ENCODE measurements around the gene LENG8. TPM values are rescaled to one million over a fixed set of nuclear protein-coding genes. Genes with fewer than 3 reads are reported as not detected.
A peak's percentile ranks its signal among the peaks of the same experiment; 100 is the strongest.

The LENG8 gene
- polyA plus RNA-seq, 6 donors from 2014 or later: 4.0 to 17.4 (median 8.6) TPM

- peaks cover 23 to 31% (median 23%) of the 10 kb centered on the region in 3 donors for H3K4me1 Mint-ChIP-seq
- ATAC-seq (ENCODE audit: low read depth in 2 of 2) (peak; percentile 52 to 68), DNase-seq (no peak)
- H3K36me3 Mint-ChIP-seq: no peaks in the 10 kb centered on the region
- peak overlapping the region in 1 of 6 donors; percentile 70 for H3K27ac Mint-ChIP-seq
- peak overlapping the region in 6 of 8 donors; percentile 25 to 82 (median 44) for H3K4me3 Mint-ChIP-seq
- no peaks in the 10 kb centered on the region for H3K9me3 Mint-ChIP-seq
- H3K27me3 Mint-ChIP-seq: peaks cover 39 to 61% (median 47%) of the 10 kb centered on the region in 3 donors
These were observed 22.2 kb downstream of the LENG8 start for GRCh38 chr19:54470991-54471782.

GRCh38 chr19:54473071-54473891 lies 24.3 kb downstream of the LENG8 start, which contains the start of gene CDC42EP5:
TSS of gene CDC42EP5 (minus strand) at chr19:54473296. CDS start at chr19:54465547, 7,749 bp downstream.
- ATAC-seq (ENCODE audit: low read depth in 2 of 2): peak; percentile 45
- no peak for DNase-seq
- peaks cover 45 to 79% (median 64%) of the 10 kb centered on the region in 3 donors for H3K27me3 Mint-ChIP-seq
- H3K9me3 Mint-ChIP-seq: no peaks in the 10 kb centered on the region
- peak within 1 kb of the TSS in 2 of 8 donors; percentile 13 to 61 for H3K4me3 Mint-ChIP-seq
- no peaks in the 10 kb centered on the region for H3K36me3 Mint-ChIP-seq
- H3K27ac Mint-ChIP-seq: peak within 1 kb of the TSS in 1 of 6 donors; percentile 11
- peaks cover 23 to 28% (median 23%) of the 10 kb centered on the region in 3 donors for H3K4me1 Mint-ChIP-seq

- Mint-ChIP-seq H3K36me3 (no peaks in the 10 kb centered on the region), H3K27me3 (peaks cover 49 to 79% (median 65%) of the 10 kb centered on the region in 3 donors), H3K9me3 (no peaks in the 10 kb centered on the region), H3K4me3 (no peak overlapping the region), H3K4me1 (peaks cover 23 to 28% (median 23%) of the 10 kb centered on the region in 3 donors), H3K27ac (no peak overlapping the region)
- ATAC-seq (ENCODE audit: low read depth in 2 of 2) (no peak), DNase-seq (no peak)
These were observed 24.9 kb downstream of the LENG8 start for GRCh38 chr19:54473892-54474372.

- Mint-ChIP-seq H3K9me3 (no peaks in the 10 kb centered on the region), H3K4me3 (no peak overlapping the region), H3K27ac (no peak overlapping the region), H3K27me3 (peaks cover 35 to 67% (median 53%) of the 10 kb centered on the region in 3 donors), H3K4me1 (peaks cover 13 to 16% (median 13%) of the 10 kb centered on the region in 3 donors), H3K36me3 (no peaks in the 10 kb centered on the region)
- DNase-seq (no peak), ATAC-seq (ENCODE audit: low read depth in 2 of 2) (no peak)
These were observed 26.7 kb downstream of the LENG8 start for GRCh38 chr19:54475706-54476105.

DNA sequence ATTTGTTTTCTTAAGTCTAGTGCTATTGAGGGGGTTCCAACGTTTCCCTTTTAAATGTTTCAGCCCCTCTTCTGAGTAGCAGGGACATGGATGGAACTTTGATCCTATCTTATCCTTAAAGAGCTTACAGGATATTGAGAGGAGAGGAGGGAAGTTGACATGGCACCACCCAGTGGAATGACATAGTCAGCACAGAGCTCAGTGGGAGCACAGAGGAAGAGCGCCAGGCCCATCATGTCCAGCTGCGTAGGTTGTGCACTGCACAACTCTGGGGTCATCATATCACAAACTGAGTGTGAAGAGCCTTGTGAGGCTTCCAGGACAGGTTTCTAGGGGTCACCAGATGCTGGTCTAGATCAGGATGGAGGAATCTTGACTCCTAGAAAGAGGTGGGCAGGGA lies 28.7 kb downstream of the LENG8 start:
- Mint-ChIP-seq H3K9me3 (no peaks in the 10 kb centered on the region), H3K4me1 (peaks cover 17 to 23% (median 18%) of the 10 kb centered on the region in 3 donors), H3K27me3 (peaks cover 39 to 62% (median 44%) of the 10 kb centered on the region in 3 donors), H3K36me3 (no peaks in the 10 kb centered on the region), H3K4me3 (no peak overlapping the region), H3K27ac (no peak overlapping the region)
- DNase-seq (no peak), ATAC-seq (ENCODE audit: low read depth in 2 of 2) (no peak)

DNA sequence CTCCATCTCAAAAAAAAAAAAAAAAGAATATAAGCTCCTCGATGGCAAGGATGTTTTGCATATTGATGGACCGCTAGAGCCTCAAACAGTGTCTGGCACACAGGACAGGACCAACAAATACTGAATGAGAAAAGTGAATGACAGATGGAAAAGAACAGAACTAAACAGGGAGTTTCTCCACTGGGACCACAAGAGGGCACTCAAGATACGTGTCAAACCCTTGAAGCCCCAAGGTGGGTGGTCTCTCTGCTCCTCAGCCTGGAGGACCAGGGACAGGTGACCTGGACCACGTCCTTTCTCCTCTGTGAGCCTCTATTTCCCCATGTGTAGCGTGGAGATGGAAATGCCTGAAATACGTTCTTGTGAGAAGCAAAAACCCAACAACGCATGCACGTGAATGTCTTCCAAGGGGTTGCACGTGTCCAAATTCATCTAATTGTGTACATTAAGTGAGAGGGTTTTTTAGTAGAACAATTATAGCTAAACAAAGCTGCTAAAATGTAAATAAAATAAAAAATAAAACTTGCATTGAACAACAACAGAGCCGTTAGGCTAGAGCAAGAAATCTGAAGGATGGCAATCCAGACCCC lies 29.8 kb downstream of the LENG8 start:
- peaks cover 15 to 25% (median 17%) of the 10 kb centered on the region in 3 donors for H3K4me1 Mint-ChIP-seq
- H3K27me3 Mint-ChIP-seq: peaks cover 36 to 56% (median 37%) of the 10 kb centered on the region in 3 donors
- H3K4me3 Mint-ChIP-seq: no peak overlapping the region
- peak; percentile 49 to 51 for ATAC-seq (ENCODE audit: low read depth in 2 of 2)
- no peak overlapping the region for H3K27ac Mint-ChIP-seq
- H3K36me3 Mint-ChIP-seq: no peaks in the 10 kb centered on the region
- peak; percentile 50 for DNase-seq
- no peaks in the 10 kb centered on the region for H3K9me3 Mint-ChIP-seq

DNA sequence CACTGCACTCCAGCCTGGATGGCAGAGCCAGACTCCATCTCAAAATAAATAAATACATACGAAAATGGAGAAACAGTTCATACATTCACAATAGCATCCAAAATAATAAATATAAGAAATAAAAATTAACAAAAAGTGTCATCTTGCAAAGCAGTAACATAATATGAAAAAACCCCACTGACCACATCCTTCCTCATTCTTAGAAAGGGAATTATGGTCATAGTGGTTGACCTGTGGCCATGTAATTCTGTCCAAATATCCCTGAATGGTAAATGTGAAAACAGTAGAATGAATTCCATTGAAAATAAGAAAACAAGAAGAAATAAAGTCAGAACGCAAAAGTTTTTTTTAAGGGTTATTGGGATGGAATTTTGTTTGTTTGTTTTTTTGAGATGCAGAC lies 31.1 kb downstream of the LENG8 start:
- no peak for ATAC-seq (ENCODE audit: low read depth in 2 of 2)
- H3K36me3 Mint-ChIP-seq: no peaks in the 10 kb centered on the region
- no peak overlapping the region for H3K27ac Mint-ChIP-seq
- DNase-seq: no peak
- no peak overlapping the region for H3K4me3 Mint-ChIP-seq
- peaks cover 15 to 24% (median 17%) of the 10 kb centered on the region in 3 donors for H3K4me1 Mint-ChIP-seq
- H3K27me3 Mint-ChIP-seq: peaks cover 34 to 59% (median 43%) of the 10 kb centered on the region in 3 donors
- no peaks in the 10 kb centered on the region for H3K9me3 Mint-ChIP-seq

GRCh38 chr19:54481326-54481930 lies 32.4 kb downstream of the LENG8 start:
- Mint-ChIP-seq H3K9me3 (no peaks in the 10 kb centered on the region), H3K27me3 (peaks cover 39 to 60% (median 48%) of the 10 kb centered on the region in 3 donors), H3K4me1 (peaks cover 15 to 24% (median 17%) of the 10 kb centered on the region in 3 donors), H3K36me3 (no peaks in the 10 kb centered on the region), H3K27ac (peak overlapping the region in 2 of 6 donors; percentile 4 to 16), H3K4me3 (peak overlapping the region in 6 of 8 donors; percentile 2 to 84 (median 52))
- DNase-seq: peak; percentile 55
- peak; percentile 54 to 61 for ATAC-seq (ENCODE audit: low read depth in 2 of 2)

DNA sequence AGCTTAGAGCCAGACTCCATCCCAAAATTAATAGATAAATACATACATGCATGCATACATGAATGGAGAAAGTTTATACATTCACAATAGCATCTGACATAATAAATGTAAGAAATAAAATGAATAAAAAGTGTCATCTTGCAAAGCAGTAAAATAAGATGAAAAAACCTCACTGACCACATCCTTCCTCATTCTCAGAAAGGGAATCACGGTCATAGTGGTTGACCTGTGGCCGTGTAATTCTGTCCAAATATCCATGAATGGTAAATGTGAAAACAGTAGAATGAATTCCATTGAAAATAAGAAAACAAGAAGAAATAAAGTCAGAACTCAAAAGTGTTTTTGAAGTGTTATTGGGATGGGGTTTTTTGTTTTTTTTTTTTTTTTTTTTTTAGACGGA lies 33.9 kb downstream of the LENG8 start:
- Mint-ChIP-seq H3K9me3 (no peaks in the 10 kb centered on the region), H3K4me1 (peaks cover 15 to 24% (median 17%) of the 10 kb centered on the region in 3 donors), H3K4me3 (peak overlapping the region in 2 of 8 donors; percentile 39 to 74), H3K27ac (peak overlapping the region in 2 of 6 donors; percentile 39 to 48), H3K27me3 (peaks cover 31 to 46% (median 33%) of the 10 kb centered on the region in 3 donors), H3K36me3 (no peaks in the 10 kb centered on the region)
- DNase-seq: no peak
- ATAC-seq (ENCODE audit: low read depth in 2 of 2): peak; percentile 47 to 50

DNA sequence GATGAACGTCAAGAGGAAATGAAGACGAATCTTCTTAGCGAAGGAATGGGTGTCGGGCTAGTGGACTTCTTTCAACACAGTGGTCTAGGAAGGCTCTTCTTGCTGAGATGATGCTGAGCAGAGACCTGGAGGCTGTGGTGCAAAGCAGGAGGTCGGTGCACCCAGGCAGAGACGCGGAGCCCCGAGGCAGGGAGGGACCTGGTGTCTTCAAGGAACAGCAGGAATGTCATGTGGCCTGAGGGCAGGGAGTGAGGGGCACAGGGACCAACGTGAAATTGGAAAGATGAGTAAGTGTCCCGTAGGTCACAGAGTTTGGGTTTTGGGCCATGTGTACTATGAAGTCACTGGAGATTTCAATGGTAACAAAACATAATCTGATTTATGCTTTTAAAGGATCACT lies 35.5 kb downstream of the LENG8 start:
- Mint-ChIP-seq H3K27me3 (peaks cover 19 to 32% (median 30%) of the 10 kb centered on the region in 3 donors), H3K4me1 (peaks cover 15 to 20% (median 17%) of the 10 kb centered on the region in 3 donors), H3K27ac (peak overlapping the region in 1 of 6 donors; percentile 25), H3K9me3 (no peaks in the 10 kb centered on the region), H3K36me3 (no peaks in the 10 kb centered on the region), H3K4me3 (no peak overlapping the region)
- DNase-seq (no peak), ATAC-seq (ENCODE audit: low read depth in 2 of 2) (no peak)

DNA sequence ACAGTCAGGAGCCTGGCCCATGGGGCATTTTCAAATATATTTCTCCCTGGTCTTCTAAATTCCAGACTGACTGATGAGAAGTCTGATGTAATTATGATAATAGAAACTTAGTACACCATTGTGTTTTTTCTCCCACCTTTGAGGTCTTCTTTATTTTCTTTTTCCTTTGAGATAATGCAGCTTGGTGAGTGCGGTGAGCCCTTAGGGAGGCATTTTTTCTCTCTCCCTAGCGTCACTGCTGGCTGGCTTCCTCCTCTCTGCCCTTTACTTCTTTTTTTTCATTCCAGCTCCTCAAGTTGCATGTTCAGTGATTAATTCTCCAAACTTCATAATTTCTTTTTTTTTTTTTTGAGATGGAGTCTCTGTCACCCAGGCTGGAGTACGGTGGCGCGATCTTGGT lies 36.9 kb downstream of the LENG8 start:
- Mint-ChIP-seq H3K36me3 (no peaks in the 10 kb centered on the region), H3K4me3 (peak overlapping the region in 1 of 8 donors; percentile 6), H3K4me1 (peaks cover 15 to 26% (median 21%) of the 10 kb centered on the region in 3 donors), H3K27me3 (peaks cover 27 to 39% (median 37%) of the 10 kb centered on the region in 3 donors), H3K27ac (no peak overlapping the region), H3K9me3 (no peaks in the 10 kb centered on the region)
- DNase-seq (no peak), ATAC-seq (ENCODE audit: low read depth in 2 of 2) (no peak)

- no peaks in the 10 kb centered on the region for H3K36me3 Mint-ChIP-seq
- H3K27me3 Mint-ChIP-seq: peaks cover 32 to 49% (median 42%) of the 10 kb centered on the region in 3 donors
- no peak overlapping the region for H3K27ac Mint-ChIP-seq
- peaks cover 0 to 20% (median 11%) of the 10 kb centered on the region in 3 donors for H3K4me1 Mint-ChIP-seq
- no peak overlapping the region for H3K4me3 Mint-ChIP-seq
- H3K9me3 Mint-ChIP-seq: no peaks in the 10 kb centered on the region
- ATAC-seq (ENCODE audit: low read depth in 2 of 2): no peak
- no peak for DNase-seq
These were observed 40.3 kb downstream of the LENG8 start for GRCh38 chr19:54489341-54489740.
